ENCODE measurements around the gene KANK2.

GRCh38 chr19:11203194-11204075, 6.1 kb upstream of the KANK2 start:
- TF ChIP-seq REST (IDR thresholded peaks at IDR 0.05; ENCODE audit: insufficient read depth in 1 of 2, low read depth in 2 of 2, low read length in 2 of 2) (no peak), POLR2AphosphoS5 (IDR thresholded peaks at IDR 0.05; ENCODE audit: low read depth, low read length) (no peak), TAF1 (IDR thresholded peaks at IDR 0.05; ENCODE audit: borderline replicate concordance, insufficient read depth, low read length) (no peak), SIN3A (IDR thresholded peaks at IDR 0.05; ENCODE audit: borderline replicate concordance, insufficient read depth, low read length) (no peak)
